HFF-Myc (cell line): Measurements from ENCODE around the gene WDFY4.

Source experiments
- DNase-seq: peaks from one replicate; pipeline ENCODE4 v3.0.0-alpha.2; 2011; ENCODE audit warnings: low read depth; ENCODE audit errors: extremely low read depth
- H3K4me3 ChIP-seq: replicated peaks from 2 replicates; pipeline ENCODE4 v1.5.1; 2011; ENCODE audit warnings: low read depth, mild to moderate bottlenecking, control low read depth, low read length
- TF ChIP-seq, protein P1 (sequence below): IDR thresholded peaks from 2 replicates; pipeline ENCODE4 v1.5.1; 2012; ENCODE audit warnings: mild to moderate bottlenecking, low read depth, low read length, control low read depth; ENCODE audit errors: missing control alignments

WDFY4 gene

DNA sequence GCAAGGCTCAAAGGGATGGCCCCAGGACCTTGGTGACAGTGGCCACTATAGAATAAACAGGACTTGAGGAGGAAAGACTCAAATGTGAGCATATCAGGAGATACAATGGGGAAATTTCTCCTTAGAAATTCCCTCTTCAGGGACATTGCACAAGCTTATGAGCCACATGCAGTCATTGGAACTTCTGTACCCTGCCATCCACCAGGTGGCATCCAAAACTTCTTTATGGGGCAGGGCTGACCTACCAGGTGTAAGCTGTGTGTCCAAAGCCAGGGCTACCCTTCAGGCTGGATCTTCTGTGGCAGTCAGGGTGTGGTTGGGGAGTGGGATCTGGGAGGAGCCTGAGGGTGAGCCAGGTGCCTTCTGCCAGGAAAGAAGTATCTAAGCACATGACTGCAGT, 291.5 kb downstream of the WDFY4 start:
- DNase-seq = no peak
- TF ChIP-seq, protein P1, sequence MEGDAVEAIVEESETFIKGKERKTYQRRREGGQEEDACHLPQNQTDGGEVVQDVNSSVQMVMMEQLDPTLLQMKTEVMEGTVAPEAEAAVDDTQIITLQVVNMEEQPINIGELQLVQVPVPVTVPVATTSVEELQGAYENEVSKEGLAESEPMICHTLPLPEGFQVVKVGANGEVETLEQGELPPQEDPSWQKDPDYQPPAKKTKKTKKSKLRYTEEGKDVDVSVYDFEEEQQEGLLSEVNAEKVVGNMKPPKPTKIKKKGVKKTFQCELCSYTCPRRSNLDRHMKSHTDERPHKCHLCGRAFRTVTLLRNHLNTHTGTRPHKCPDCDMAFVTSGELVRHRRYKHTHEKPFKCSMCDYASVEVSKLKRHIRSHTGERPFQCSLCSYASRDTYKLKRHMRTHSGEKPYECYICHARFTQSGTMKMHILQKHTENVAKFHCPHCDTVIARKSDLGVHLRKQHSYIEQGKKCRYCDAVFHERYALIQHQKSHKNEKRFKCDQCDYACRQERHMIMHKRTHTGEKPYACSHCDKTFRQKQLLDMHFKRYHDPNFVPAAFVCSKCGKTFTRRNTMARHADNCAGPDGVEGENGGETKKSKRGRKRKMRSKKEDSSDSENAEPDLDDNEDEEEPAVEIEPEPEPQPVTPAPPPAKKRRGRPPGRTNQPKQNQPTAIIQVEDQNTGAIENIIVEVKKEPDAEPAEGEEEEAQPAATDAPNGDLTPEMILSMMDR = peak; percentile 36
- H3K4me3 ChIP-seq = no peak overlapping the region

DNA sequence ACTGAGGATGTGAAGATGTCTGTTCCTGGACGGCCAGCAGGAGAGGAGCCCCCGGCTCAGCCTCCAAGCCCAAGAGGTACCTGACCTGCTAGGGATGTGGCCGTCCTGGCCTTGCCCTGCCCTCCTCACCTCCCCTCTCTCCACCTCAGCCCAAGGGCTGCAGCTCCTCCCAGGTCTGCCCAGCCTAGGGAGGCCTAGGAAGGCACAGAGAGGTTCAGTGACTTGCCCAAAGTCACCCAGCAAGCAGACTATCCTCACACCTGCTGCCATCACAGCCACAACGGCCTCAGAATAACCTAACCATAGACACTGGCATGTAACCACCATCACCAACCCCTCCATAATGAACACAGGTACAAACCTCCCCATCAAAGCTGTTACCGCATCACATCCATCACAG, 293.6 kb downstream of the WDFY4 start:
- no peak for DNase-seq
- H3K4me3 ChIP-seq = no peak overlapping the region
- TF ChIP-seq, protein P1 = no peak

DNA sequence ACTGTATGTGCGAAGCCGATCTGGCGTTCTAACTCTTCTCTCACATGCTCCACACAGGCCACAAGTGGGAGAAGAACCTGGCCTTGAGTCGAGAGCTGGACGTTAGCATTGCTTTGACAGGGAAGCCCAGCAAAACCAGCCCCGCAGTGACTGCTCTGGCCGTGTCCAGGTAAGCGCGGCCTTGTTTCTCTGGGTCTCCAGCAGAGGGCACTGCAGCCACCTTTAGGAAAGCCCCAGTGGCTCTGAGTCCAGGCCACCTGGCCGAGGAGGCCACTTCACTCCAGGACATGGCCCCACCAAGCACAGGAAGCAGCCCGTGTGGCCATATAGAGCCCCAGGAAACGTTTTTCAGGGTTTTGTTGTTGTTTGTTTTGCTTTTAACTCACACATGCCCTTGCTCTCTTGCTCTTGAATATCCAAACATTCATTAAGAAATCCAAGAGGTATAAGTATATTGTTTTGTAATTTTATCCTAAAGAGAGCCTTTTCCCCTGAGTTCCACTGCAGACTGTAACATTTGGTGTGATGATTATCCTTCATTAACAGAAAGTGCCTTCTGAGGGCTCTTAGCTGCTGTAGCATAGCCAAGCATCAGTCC, 296.7 kb downstream of the WDFY4 start:
- TF ChIP-seq, protein P1 = peak; percentile 85
- H3K4me3 ChIP-seq = no peak overlapping the region
- peak; percentile 5 for DNase-seq

DNA sequence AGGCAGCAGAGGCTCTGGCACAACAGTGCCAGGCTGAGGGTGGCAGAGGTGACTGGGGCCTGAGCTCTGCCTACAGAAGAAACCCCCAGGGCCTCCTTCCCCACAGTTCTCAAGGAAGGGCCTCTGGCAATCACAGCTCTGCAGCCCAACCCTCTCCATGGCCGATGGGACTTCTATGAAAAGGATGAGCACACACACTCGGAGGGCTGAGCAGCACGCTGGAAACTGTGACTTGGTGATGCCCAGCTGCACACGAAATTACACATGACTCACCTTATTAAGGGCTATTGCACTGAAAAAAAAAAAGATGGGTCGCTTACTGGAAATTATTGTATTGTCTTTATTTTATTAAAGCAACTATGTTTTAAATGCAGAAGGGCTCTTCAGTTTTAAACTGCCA, 297.9 kb downstream of the WDFY4 start:
- no peak overlapping the region for H3K4me3 ChIP-seq
- TF ChIP-seq, protein P1 = no peak

DNA sequence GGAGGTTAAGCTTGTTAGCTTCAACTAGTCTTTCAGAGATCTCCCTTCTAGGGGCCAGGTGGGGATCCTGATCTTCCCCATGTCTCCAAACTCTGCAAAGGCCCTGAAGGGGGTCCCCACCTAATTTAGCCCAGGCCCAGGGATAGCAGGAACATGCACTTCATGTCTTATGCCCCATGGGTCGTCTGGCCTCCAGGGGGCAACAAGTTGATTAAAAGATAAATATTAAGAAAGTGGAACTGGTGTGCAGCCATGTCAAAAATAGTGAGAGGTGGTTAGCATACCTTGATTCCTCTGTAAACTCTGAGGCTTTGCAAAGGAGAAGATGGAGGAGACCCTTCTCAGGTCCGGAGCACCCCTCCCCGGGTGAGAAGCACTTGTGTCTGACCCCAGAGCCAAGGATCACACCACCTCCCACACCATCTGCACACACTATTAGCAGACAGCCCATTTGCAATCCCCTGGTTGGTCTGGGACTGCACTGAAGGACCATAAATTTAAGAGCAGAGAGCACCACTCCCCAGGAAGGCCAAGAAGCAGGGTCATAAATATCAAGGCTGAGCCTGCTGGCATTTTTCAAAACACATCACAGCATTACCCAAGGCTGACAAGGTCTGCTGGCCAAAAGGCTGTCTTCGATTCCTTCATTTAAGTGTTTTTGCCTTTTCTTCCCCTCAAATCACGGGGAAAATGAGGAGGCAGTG, 299.1 kb downstream of the WDFY4 start:
- TF ChIP-seq, protein P1 = no peak
- DNase-seq = no peak
- no peak overlapping the region for H3K4me3 ChIP-seq

More for the DNA sequence above, 297.9 kb downstream of the WDFY4 start:
- no peak for DNase-seq

DNA sequence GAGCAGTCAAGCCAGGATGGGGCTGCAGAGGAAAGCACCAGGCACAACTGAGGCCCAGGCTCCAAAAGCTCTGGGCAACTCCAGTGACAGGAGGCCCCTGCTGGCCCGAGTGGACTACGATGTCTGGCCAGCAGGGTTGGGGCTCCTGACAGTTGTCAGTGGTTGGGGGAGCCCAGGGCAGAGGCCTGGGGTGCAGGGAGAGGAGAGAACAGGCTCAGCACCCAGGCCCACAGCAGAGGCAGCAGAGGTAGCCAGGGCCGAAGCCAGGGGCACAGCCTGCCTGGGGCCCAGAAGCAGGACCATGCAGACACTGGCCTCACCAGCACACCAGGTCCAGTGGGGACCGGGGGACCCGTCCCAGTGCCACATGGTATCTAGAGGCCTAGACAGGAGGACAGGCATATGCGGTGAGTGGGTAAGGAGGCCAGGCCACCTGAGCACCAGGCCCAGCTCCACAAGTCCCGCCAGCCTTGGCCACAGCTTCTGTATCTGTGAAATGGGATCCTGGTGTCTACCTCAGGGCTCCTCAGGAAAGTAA, 301.0 kb downstream of the WDFY4 start:
- H3K4me3 ChIP-seq = no peak overlapping the region
- no peak for DNase-seq
- TF ChIP-seq, protein P1 = no peak
